SK-N-MC (cell line): ENCODE measurements around the gene USP40.

Experiments used
- EZH2 ChIP-seq: fragments of 200-600 bp; sonication (generic); IDR thresholded peaks from one replicate; pipeline ENCODE4 v1.6.1; 2017; ENCODE audit warnings: antibody characterized with exemption
- FOXP2 ChIP-seq: optimal IDR thresholded peaks from 2 replicates; pipeline ENCODE3; 2011; ENCODE audit warnings: mild to moderate bottlenecking, moderate library complexity; ENCODE audit not compliant: insufficient read depth; ENCODE audit errors: extremely low read length, control extremely low read depth
- POLR2AphosphoS5 ChIP-seq: IDR thresholded peaks from 2 replicates; pipeline ENCODE4 v1.6.1; 2012; ENCODE audit warnings: mild to moderate bottlenecking, low read depth, low read length, borderline replicate concordance

DNA sequence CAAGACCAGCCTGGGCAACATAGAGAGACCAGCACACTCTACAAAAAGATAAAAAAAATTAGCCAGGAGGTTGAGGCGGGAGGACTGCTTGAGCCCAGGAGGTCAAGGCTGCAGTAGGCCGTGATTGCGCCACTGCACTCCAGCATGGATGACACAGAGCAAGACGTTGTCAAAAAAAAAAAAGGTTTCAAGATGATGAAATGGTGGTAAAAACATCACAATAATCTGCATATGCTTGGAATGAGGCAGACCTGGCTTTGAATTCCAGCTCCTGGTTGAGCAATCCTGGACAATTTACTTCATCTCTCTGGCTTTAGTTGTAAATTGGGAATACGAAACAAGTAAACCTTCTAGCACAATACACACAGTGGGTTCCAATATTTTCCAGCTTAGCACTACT, 24.1 kb downstream of the USP40 start:
- TF ChIP-seq POLR2AphosphoS5 (no peak), EZH2 (no peak), FOXP2 (no peak)
